Loucy (cell line): ENCODE measurements around the gene CDK8.

ENCODE experiments used
- H2AFZ ChIP-seq: fragments of 200-600 bp; sonication (generic); 2 replicates; pipeline ENCODE4 v1.6.0; 2016; ENCODE audit warnings: antibody characterized with exemption, mild to moderate bottlenecking, low read length, moderate library complexity
- H3F3A ChIP-seq: fragments of 200-600 bp; 2 replicates; pipeline ENCODE4 v1.6.0; 2016; ENCODE audit warnings: antibody characterized with exemption, low read depth, mild to moderate bottlenecking
- H3K27me3 ChIP-seq: fragments of 200-600 bp; sonication (generic); 2 replicates; pipeline ENCODE4 v1.6.1; 2014; ENCODE audit warnings: low read length, mild to moderate bottlenecking; ENCODE audit not compliant: insufficient read depth, poor library complexity, severe bottlenecking
- H3K36me3 ChIP-seq: fragments of 200-600 bp; sonication (generic); 2 replicates; pipeline ENCODE4 v1.6.1; 2016; ENCODE audit warnings: low read length; ENCODE audit not compliant: insufficient read depth
- H3K4me1 ChIP-seq: fragments of 200-600 bp; sonication (generic); 2 replicates; pipeline ENCODE4 v1.5.1; 2014; ENCODE audit warnings: low read length, mild to moderate bottlenecking; ENCODE audit not compliant: insufficient read depth, poor library complexity, severe bottlenecking
- H3K4me2 ChIP-seq: fragments of 200-600 bp; sonication (generic); 2 replicates; pipeline ENCODE4 v1.6.0; 2014; ENCODE audit warnings: antibody characterized with exemption, low read length, low read depth, mild to moderate bottlenecking; ENCODE audit not compliant: poor library complexity, severe bottlenecking
- H3K4me3 ChIP-seq: fragments of 200-600 bp; sonication (generic); 2 replicates; pipeline ENCODE4 v1.5.1; 2014; ENCODE audit warnings: low read length, mild to moderate bottlenecking, mixed read lengths; ENCODE audit not compliant: poor library complexity, severe bottlenecking
- H3K79me2 ChIP-seq: fragments of 200-600 bp; sonication (generic); 2 replicates; pipeline ENCODE4 v1.6.1; 2014; ENCODE audit warnings: low read length; ENCODE audit not compliant: insufficient read depth
- H3K9ac ChIP-seq: fragments of 200-600 bp; sonication (generic); 2 replicates; pipeline ENCODE4 v1.6.0; 2014; ENCODE audit warnings: mild to moderate bottlenecking, low read depth, low read length, moderate library complexity; ENCODE audit not compliant: poor library complexity, severe bottlenecking
- H3K9me2 ChIP-seq: fragments of 200-600 bp; sonication (generic); replicated peaks from 2 replicates; pipeline ENCODE4 v1.6.1; 2016; ENCODE audit warnings: low read depth, low read length, mixed read lengths
- H3K9me3 ChIP-seq: fragments of 200-600 bp; sonication (generic); 2 replicates; pipeline ENCODE4 v1.6.1; 2014; ENCODE audit warnings: mild to moderate bottlenecking, antibody characterized with exemption, low read length, low read depth; ENCODE audit not compliant: insufficient read depth
- H4K20me1 ChIP-seq: fragments of 200-600 bp; sonication (generic); 2 replicates; pipeline ENCODE4 v1.6.0; 2014; ENCODE audit warnings: antibody characterized with exemption, low read length, mild to moderate bottlenecking; ENCODE audit not compliant: insufficient read depth, poor library complexity, severe bottlenecking
- EZH2phosphoT487 ChIP-seq: fragments of 200-600 bp; IDR thresholded peaks from 2 replicates; pipeline ENCODE4 v1.6.1; 2018; ENCODE audit warnings: antibody characterized with exemption, mild to moderate bottlenecking, moderate library complexity, borderline replicate concordance
- TF ChIP-seq, protein P1 (sequence below): fragments of 200-600 bp; sonication (generic); conservative IDR thresholded peaks from 2 replicates; pipeline ENCODE4 v1.5.1; 2014; ENCODE audit warnings: mild to moderate bottlenecking, antibody characterized with exemption, low read length

The CDK8 gene

DNA sequence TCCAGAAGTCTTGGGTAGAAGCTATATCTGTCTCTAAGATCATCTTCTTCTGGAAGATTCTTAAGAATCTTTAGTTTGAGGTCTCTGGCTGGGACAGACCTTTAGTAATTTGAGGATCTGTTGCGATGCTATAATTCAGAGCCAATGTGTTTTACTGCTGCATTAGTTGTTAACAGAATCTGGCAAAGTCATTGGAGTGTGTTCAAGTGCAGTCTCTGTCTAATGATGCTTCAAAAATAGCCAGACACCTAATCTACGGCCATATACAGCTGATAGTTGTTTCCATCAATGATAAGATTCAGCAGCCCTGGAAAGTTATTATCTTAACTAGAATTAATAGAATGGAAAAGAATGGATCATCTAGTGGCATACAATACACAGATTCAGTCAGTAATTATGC lies 72.6 kb downstream of the CDK8 start:
- H3K27me3 ChIP-seq: no peaks in the 10 kb centered on the region
- no peaks in the 10 kb centered on the region for H3K9me3 ChIP-seq
- no peak overlapping the region for H2AFZ ChIP-seq
- H3K9me2 ChIP-seq: no peaks in the 10 kb centered on the region
- no peaks in the 10 kb centered on the region for H3K36me3 ChIP-seq
- peaks cover 29% of the 10 kb centered on the region for H3K4me1 ChIP-seq
- no peak overlapping the region for H3K4me3 ChIP-seq
- peaks cover 11% of the 10 kb centered on the region for H4K20me1 ChIP-seq
- H3K4me2 ChIP-seq: no peak overlapping the region
- no peak overlapping the region for H3K9ac ChIP-seq
- no peak for TF ChIP-seq EZH2phosphoT487
- TF ChIP-seq, protein P1, sequence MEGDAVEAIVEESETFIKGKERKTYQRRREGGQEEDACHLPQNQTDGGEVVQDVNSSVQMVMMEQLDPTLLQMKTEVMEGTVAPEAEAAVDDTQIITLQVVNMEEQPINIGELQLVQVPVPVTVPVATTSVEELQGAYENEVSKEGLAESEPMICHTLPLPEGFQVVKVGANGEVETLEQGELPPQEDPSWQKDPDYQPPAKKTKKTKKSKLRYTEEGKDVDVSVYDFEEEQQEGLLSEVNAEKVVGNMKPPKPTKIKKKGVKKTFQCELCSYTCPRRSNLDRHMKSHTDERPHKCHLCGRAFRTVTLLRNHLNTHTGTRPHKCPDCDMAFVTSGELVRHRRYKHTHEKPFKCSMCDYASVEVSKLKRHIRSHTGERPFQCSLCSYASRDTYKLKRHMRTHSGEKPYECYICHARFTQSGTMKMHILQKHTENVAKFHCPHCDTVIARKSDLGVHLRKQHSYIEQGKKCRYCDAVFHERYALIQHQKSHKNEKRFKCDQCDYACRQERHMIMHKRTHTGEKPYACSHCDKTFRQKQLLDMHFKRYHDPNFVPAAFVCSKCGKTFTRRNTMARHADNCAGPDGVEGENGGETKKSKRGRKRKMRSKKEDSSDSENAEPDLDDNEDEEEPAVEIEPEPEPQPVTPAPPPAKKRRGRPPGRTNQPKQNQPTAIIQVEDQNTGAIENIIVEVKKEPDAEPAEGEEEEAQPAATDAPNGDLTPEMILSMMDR: no peak
- no peaks in the 10 kb centered on the region for H3F3A ChIP-seq
- H3K79me2 ChIP-seq: peaks cover 64% of the 10 kb centered on the region

GRCh38 chr13:26327940-26328725 lies 74.2 kb downstream of the CDK8 start:
- TF ChIP-seq, protein P1: no peak
- TF ChIP-seq EZH2phosphoT487: no peak
- Histone ChIP-seq H3F3A (no peaks in the 10 kb centered on the region), H3K9me2 (no peaks in the 10 kb centered on the region), H3K4me1 (peaks cover 29% of the 10 kb centered on the region), H3K9me3 (no peaks in the 10 kb centered on the region), H2AFZ (no peak overlapping the region), H3K4me3 (no peak overlapping the region), H3K79me2 (peaks cover 60% of the 10 kb centered on the region), H3K36me3 (no peaks in the 10 kb centered on the region), H3K9ac (no peak overlapping the region), H3K4me2 (no peak overlapping the region), H4K20me1 (peaks cover 3% of the 10 kb centered on the region), H3K27me3 (no peaks in the 10 kb centered on the region)

GRCh38 chr13:26335158-26335557 lies 81.2 kb downstream of the CDK8 start:
- no peaks in the 10 kb centered on the region for H4K20me1 ChIP-seq
- H3K27me3 ChIP-seq: no peaks in the 10 kb centered on the region
- no peaks in the 10 kb centered on the region for H3K9me2 ChIP-seq
- no peak overlapping the region for H3K4me2 ChIP-seq
- TF ChIP-seq, protein P1: no peak
- no peak for TF ChIP-seq EZH2phosphoT487
- H3K4me3 ChIP-seq: no peak overlapping the region
- no peaks in the 10 kb centered on the region for H3K36me3 ChIP-seq
- H3K4me1 ChIP-seq: peaks cover 9% of the 10 kb centered on the region
- peaks cover 22% of the 10 kb centered on the region for H3K79me2 ChIP-seq
- no peaks in the 10 kb centered on the region for H3F3A ChIP-seq
- H3K9me3 ChIP-seq: no peaks in the 10 kb centered on the region
- H3K9ac ChIP-seq: no peak overlapping the region
- H2AFZ ChIP-seq: no peak overlapping the region
